Right cardiac atrium (tissue), 5 donors: ENCODE measurements around the gene EBLN1. TPM values are rescaled to one million over a fixed set of nuclear protein-coding genes. Genes with fewer than 3 reads are reported as not detected.

ENCODE experiments used
- ATAC-seq, 2 donors: fragments of 200-7000 bp; cut with Tn5 transposase; one replicate each; pipeline versions ENCODE4 v1.8.0 to v1.9.1; 2020; ENCODE audit warnings: moderate library complexity in 2 of 2, mild to moderate bottlenecking in 1 of 2
- DNase-seq, 3 donors: peaks; one replicate each; pipeline ENCODE4 v3.0.0-alpha.2; 2020
- H3K27ac ChIP-seq: one replicate; pipeline ENCODE4 v1.5.1; 2013; ENCODE audit warnings: mild to moderate bottlenecking, low read length, control low read depth, moderate library complexity
- H3K27me3 ChIP-seq: one replicate; pipeline ENCODE4 v1.6.1; 2013; ENCODE audit not compliant: control insufficient read depth, insufficient read depth
- H3K4me1 ChIP-seq: one replicate; pipeline ENCODE4 v1.6.1; 2013; ENCODE audit warnings: low read length; ENCODE audit not compliant: control insufficient read depth, insufficient read depth
- H3K4me3 ChIP-seq: one replicate; pipeline ENCODE4 v1.5.1; 2013; ENCODE audit warnings: low read length, control low read depth
- H3K9me3 ChIP-seq: one replicate; pipeline ENCODE4 v1.6.1; 2013; ENCODE audit warnings: low read length; ENCODE audit not compliant: control insufficient read depth
- WGBS: extraction: QIAGEN DNeasy Blood & Tissue Kit; methylation state at CpG from one replicate; pipeline ENCODE4 v1.1.7; 2013; 5-methylcytosine and 5-hydroxymethylcytosine counted together
- intact Hi-C, 4 donors: fragments of 100-400 bp; cut with DNase I; formaldehyde crosslinking; loops; one replicate each; pipeline versions ENCODE4 v1.11.0 to v1.14.0; 2022 to 2023
- polyA plus RNA-seq: library from polyadenylated mRNA; stranded (reverse); fragments of 200-250 nt; gene quantifications from one replicate; pipeline ENCODE4 v1.2.3, GENCODE V29; 2013
- total RNA-seq, 4 donors: library from RNA; stranded (reverse); fragmentation: NEBNext Ultra II Directional; extraction: Animal tissue kit (Norgen Biotek cat#: 25700); gene quantifications; one replicate each; pipeline ENCODE4 v1.2.1, GENCODE V29; 2021
- donor health status: healthy with polysubstance abuse.
- donor health status: DM: no; HTN: yes; CAD: no.
- donor health status: DM: no; HTN: no; CAD: no.
- donor health status: DM: no; HTN: yes; CAD: no; lungs with severe emphysema.
- donor health status: DM: yes; HTN: yes; CAD: no.

Gene EBLN1
- total and polyA plus RNA-seq, 5 donors: not detected

GRCh38 chr10:22180724-22181123 lies 37.1 kb downstream of the EBLN1 start:
- no peaks in the 10 kb centered on the region for H3K9me3 ChIP-seq
- DNase-seq: no peak
- intact Hi-C loops: no loop called here
- H3K4me3 ChIP-seq: no peak overlapping the region
- H3K27me3 ChIP-seq: no peaks in the 10 kb centered on the region
- ATAC-seq: no peak
- no peaks in the 10 kb centered on the region for H3K4me1 ChIP-seq
- no peak overlapping the region for H3K27ac ChIP-seq
- WGBS: 85% methylated on average over 2 of the region's 2 CpGs

- no peak for ATAC-seq
- intact Hi-C loops: no loop called here
- no peak for DNase-seq
- Histone ChIP-seq H3K9me3 (no peaks in the 10 kb centered on the region), H3K27me3 (no peaks in the 10 kb centered on the region), H3K4me1 (no peaks in the 10 kb centered on the region), H3K4me3 (no peak overlapping the region), H3K27ac (no peak overlapping the region)
These were observed 43.4 kb downstream of the EBLN1 start for GRCh38 chr10:22174442-22174841.

- 90% methylated on average over 1 of the region's 1 CpG for WGBS
These were observed 46.7 kb downstream of the EBLN1 start for GRCh38 chr10:22171131-22171530.

GRCh38 chr10:22170582-22170981 lies 47.2 kb downstream of the EBLN1 start:
- intact Hi-C loops: no loop called here
- ATAC-seq: no peak
- no peaks in the 10 kb centered on the region for H3K9me3 ChIP-seq
- DNase-seq: no peak
- H3K27me3 ChIP-seq: no peaks in the 10 kb centered on the region
- no peak overlapping the region for H3K4me3 ChIP-seq
- no peaks in the 10 kb centered on the region for H3K4me1 ChIP-seq
- no peak overlapping the region for H3K27ac ChIP-seq

More at GRCh38 chr10:22171131-22171530, 46.7 kb downstream of the EBLN1 start:
- no peaks in the 10 kb centered on the region for H3K27me3 ChIP-seq
- no peaks in the 10 kb centered on the region for H3K9me3 ChIP-seq
- intact Hi-C loops: no loop called here
- no peak overlapping the region for H3K4me3 ChIP-seq
- H3K4me1 ChIP-seq: no peaks in the 10 kb centered on the region
- ATAC-seq (no peak), DNase-seq (no peak)
- no peak overlapping the region for H3K27ac ChIP-seq

GRCh38 chr10:22159979-22160378 lies 57.8 kb downstream of the EBLN1 start:
- Histone ChIP-seq H3K4me3 (no peak overlapping the region), H3K27me3 (no peaks in the 10 kb centered on the region), H3K27ac (no peak overlapping the region), H3K4me1 (no peaks in the 10 kb centered on the region), H3K9me3 (no peaks in the 10 kb centered on the region)
- ATAC-seq (no peak), DNase-seq (no peak)
- intact Hi-C loops: no loop called here
- WGBS: 79% methylated on average over 2 of the region's 2 CpGs

GRCh38 chr10:22159180-22159579 lies 58.6 kb downstream of the EBLN1 start:
- Histone ChIP-seq H3K4me1 (no peaks in the 10 kb centered on the region), H3K9me3 (no peaks in the 10 kb centered on the region), H3K27me3 (no peaks in the 10 kb centered on the region), H3K4me3 (no peak overlapping the region), H3K27ac (no peak overlapping the region)
- no peak for ATAC-seq
- WGBS: 74% methylated on average over 3 of the region's 3 CpGs
- intact Hi-C loops: no loop called here
- no peak for DNase-seq

Other genes with a start within 250 kb of the EBLN1 start
- 10 to 100 TPM; 13.9 to 21.4 (median 17.9) TPM for gene DNAJC1, start 214.3 kb downstream of the EBLN1 start, total RNA-seq
- 14.0 TPM for gene DNAJC1, start 214.3 kb downstream of the EBLN1 start, polyA plus RNA-seq
- gene COMMD3, start 98.4 kb upstream of the EBLN1 start, total RNA-seq: 10 to 100 TPM; 67.7 to 86.3 (median 81.2) TPM
- 95.9 TPM for gene COMMD3, start 98.4 kb upstream of the EBLN1 start, polyA plus RNA-seq
- gene BMI1, start 103.1 kb upstream of the EBLN1 start, total RNA-seq: 10 to 100 TPM; 36.0 to 41.1 (median 37.7) TPM
- gene BMI1, start 103.1 kb upstream of the EBLN1 start, polyA plus RNA-seq: 17.0 TPM
- under 1 TPM in 1 of 4 donors, not detected in 3; 0.09 TPM for gene SPAG6, start 127.5 kb upstream of the EBLN1 start, total RNA-seq
- 0.05 TPM for gene SPAG6, start 127.5 kb upstream of the EBLN1 start, polyA plus RNA-seq